ENCODE results near the gene ELFN1.

DNA sequence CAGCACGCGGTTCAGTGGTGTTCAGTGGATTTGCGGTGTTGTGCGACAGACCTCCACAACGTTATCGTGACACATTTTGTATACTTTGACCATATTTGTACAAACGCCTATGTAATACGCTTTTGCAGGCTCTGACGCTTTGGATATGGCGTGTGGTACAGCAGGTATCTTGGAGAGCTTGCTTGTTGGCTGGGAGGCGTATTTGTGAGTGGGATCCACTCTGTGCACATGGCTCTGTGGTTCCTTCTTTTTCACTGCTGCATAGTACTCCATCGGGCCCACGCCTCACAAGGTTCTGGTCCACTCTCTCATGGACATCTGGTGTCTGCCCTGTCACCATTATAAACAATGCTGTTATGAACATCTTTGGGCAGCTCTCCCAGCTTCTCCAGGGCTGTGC lies 53.2 kb downstream of the ELFN1 start:
- no peak for TF ChIP-seq POLR2AphosphoS5 (IDR thresholded peaks at IDR 0.05)
- TF ChIP-seq, protein P1, sequence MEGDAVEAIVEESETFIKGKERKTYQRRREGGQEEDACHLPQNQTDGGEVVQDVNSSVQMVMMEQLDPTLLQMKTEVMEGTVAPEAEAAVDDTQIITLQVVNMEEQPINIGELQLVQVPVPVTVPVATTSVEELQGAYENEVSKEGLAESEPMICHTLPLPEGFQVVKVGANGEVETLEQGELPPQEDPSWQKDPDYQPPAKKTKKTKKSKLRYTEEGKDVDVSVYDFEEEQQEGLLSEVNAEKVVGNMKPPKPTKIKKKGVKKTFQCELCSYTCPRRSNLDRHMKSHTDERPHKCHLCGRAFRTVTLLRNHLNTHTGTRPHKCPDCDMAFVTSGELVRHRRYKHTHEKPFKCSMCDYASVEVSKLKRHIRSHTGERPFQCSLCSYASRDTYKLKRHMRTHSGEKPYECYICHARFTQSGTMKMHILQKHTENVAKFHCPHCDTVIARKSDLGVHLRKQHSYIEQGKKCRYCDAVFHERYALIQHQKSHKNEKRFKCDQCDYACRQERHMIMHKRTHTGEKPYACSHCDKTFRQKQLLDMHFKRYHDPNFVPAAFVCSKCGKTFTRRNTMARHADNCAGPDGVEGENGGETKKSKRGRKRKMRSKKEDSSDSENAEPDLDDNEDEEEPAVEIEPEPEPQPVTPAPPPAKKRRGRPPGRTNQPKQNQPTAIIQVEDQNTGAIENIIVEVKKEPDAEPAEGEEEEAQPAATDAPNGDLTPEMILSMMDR (IDR thresholded peaks at IDR 0.05) = no peak
- no peak for TF ChIP-seq POLR2A (IDR thresholded peaks at IDR 0.05)
